Hematopoietic multipotent progenitor cell treated with erythropoietin and hydrocortisone succinate and interleukin-3 and kit ligand, for 15 days (in vitro differentiated cells): ENCODE results near the gene SLC16A1.

Experiments used
- DNase-seq: peaks from one replicate; pipeline ENCODE4 v3.0.0-alpha.2; 2015; ENCODE audit warnings: low spot score

SLC16A1 gene

GRCh38 chr1:112882271-112882744 is 73.7 kb downstream of the SLC16A1 start:
- DNase-seq: no peak

- no peak for DNase-seq
These were observed 74.3 kb downstream of the SLC16A1 start for GRCh38 chr1:112881742-112882127.

GRCh38 chr1:112879834-112880233 is 76.2 kb downstream of the SLC16A1 start:
- DNase-seq: no peak

GRCh38 chr1:112878321-112878720 is 77.7 kb downstream of the SLC16A1 start:
- DNase-seq: no peak

GRCh38 chr1:112877750-112878149 is 78.2 kb downstream of the SLC16A1 start:
- DNase-seq: no peak

GRCh38 chr1:112876315-112876714 is 79.7 kb downstream of the SLC16A1 start:
- DNase-seq: no peak

- no peak for DNase-seq
These were observed 83.4 kb downstream of the SLC16A1 start for GRCh38 chr1:112872551-112872962.

- DNase-seq: no peak
These were observed 84.9 kb downstream of the SLC16A1 start for GRCh38 chr1:112870887-112871646.

- no peak for DNase-seq
These were observed 86.1 kb downstream of the SLC16A1 start for GRCh38 chr1:112869895-112870294.

GRCh38 chr1:112868191-112868590 is 87.8 kb downstream of the SLC16A1 start:
- no peak for DNase-seq

GRCh38 chr1:112866981-112867380 is 89.0 kb downstream of the SLC16A1 start:
- no peak for DNase-seq

- DNase-seq: no peak
These were observed 89.8 kb downstream of the SLC16A1 start for GRCh38 chr1:112866151-112866550.

- DNase-seq: no peak
These were observed 93.1 kb downstream of the SLC16A1 start for GRCh38 chr1:112862753-112863426.
